Neural cell (in vitro differentiated cells): ENCODE measurements around the gene XDH.

Experiments
- CTCF ChIP-seq: fragments of 450-650 bp; IDR thresholded peaks from 2 replicates; pipeline ENCODE4 v1.5.1; 2014; ENCODE audit warnings: antibody characterized with exemption, mild to moderate bottlenecking, moderate library complexity; ENCODE audit not compliant: poor library complexity, severe bottlenecking
- EP300 ChIP-seq: fragments of 450-650 bp; conservative IDR thresholded peaks from 2 replicates; pipeline ENCODE4 v1.6.1; 2014; ENCODE audit warnings: antibody characterized with exemption, mild to moderate bottlenecking, moderate library complexity; ENCODE audit not compliant: poor library complexity, severe bottlenecking
- EZH2 ChIP-seq: fragments of 200-600, 300-800 bp; shearing (Covaris generic), sonication (generic); IDR thresholded peaks from 2 replicates; pipeline ENCODE4 v1.6.1; 2014; ENCODE audit warnings: antibody characterized with exemption, low read length, borderline replicate concordance, mild to moderate bottlenecking; ENCODE audit not compliant: insufficient read depth, poor library complexity, severe bottlenecking
- POLR2AphosphoS5 ChIP-seq: IDR thresholded peaks from 2 replicates; pipeline ENCODE4 v1.6.1; 2012
- RAD21 ChIP-seq: fragments of 450-650 bp; conservative IDR thresholded peaks from 2 replicates; pipeline ENCODE4 v1.6.1; 2014; ENCODE audit warnings: antibody characterized with exemption, mild to moderate bottlenecking, moderate library complexity
- SMC3 ChIP-seq: fragments of 450-650 bp; conservative IDR thresholded peaks from 2 replicates; pipeline ENCODE4 v1.6.1; 2014; ENCODE audit warnings: antibody characterized with exemption, mild to moderate bottlenecking, moderate library complexity; ENCODE audit not compliant: poor library complexity
- TAF1 ChIP-seq: IDR thresholded peaks from 2 replicates; pipeline ENCODE4 v1.6.1; 2012; ENCODE audit warnings: low read depth
- TF ChIP-seq, protein P1 (sequence below): IDR thresholded peaks from 2 replicates; pipeline ENCODE4 v1.6.1; 2012; ENCODE audit warnings: borderline replicate concordance

DNA sequence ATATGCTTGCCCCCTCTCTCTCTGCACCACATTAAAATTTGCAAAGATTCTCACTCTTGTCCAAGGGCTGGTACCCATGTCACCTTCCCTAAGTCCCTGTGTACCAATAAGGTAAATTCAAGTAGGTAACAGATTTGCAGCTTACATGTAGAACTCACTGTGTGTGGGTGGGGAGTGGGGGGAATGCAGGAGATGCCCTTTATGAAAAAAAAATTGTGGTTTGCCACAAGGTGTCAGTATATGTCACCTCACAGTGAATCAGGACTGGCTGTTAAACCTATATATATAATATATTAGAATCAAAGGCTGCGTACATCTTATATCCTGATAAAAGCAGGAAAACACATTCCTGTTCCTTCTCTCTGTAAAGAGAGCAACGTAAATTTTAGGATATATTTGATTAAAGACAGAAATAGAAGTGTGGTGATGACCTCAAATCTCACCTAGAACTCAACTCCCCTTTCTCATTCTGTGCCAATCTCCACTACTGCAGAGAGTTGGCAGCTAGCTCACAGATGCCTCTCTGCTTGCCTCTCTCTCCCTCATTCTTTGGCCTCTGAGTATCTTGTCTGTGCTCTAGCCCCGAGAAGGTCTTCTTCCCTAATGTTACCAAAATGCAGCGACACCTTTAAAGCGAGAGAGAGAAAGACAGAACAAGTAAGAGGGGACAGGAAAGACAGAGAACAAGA lies 536 bp downstream of the XDH start:
- TF ChIP-seq, protein P1, sequence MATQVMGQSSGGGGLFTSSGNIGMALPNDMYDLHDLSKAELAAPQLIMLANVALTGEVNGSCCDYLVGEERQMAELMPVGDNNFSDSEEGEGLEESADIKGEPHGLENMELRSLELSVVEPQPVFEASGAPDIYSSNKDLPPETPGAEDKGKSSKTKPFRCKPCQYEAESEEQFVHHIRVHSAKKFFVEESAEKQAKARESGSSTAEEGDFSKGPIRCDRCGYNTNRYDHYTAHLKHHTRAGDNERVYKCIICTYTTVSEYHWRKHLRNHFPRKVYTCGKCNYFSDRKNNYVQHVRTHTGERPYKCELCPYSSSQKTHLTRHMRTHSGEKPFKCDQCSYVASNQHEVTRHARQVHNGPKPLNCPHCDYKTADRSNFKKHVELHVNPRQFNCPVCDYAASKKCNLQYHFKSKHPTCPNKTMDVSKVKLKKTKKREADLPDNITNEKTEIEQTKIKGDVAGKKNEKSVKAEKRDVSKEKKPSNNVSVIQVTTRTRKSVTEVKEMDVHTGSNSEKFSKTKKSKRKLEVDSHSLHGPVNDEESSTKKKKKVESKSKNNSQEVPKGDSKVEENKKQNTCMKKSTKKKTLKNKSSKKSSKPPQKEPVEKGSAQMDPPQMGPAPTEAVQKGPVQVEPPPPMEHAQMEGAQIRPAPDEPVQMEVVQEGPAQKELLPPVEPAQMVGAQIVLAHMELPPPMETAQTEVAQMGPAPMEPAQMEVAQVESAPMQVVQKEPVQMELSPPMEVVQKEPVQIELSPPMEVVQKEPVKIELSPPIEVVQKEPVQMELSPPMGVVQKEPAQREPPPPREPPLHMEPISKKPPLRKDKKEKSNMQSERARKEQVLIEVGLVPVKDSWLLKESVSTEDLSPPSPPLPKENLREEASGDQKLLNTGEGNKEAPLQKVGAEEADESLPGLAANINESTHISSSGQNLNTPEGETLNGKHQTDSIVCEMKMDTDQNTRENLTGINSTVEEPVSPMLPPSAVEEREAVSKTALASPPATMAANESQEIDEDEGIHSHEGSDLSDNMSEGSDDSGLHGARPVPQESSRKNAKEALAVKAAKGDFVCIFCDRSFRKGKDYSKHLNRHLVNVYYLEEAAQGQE: no peak
- TF ChIP-seq RAD21 (peak; percentile 57), TAF1 (no peak), CTCF (peak; percentile 58), EP300 (no peak), EZH2 (no peak), POLR2AphosphoS5 (no peak), SMC3 (peak; percentile 53)
